PC-3 (cell line): ENCODE measurements around the gene TSPEAR.

ENCODE experiments used
- EZH2 ChIP-seq: fragments of 300-600 bp; sonication (generic); IDR thresholded peaks from one replicate; pipeline ENCODE4 v1.6.1; 2017; ENCODE audit warnings: antibody characterized with exemption, mild to moderate bottlenecking, low read length; ENCODE audit not compliant: unreplicated experiment
- EZH2phosphoT487 ChIP-seq: fragments of 300-600 bp; sonication (generic); IDR thresholded peaks from 2 replicates; pipeline ENCODE4 v1.6.1; 2018; ENCODE audit warnings: mild to moderate bottlenecking, antibody characterized with exemption, low read length, borderline replicate concordance
- TF ChIP-seq, protein P1 (sequence below): fragments of 300-600 bp; sonication (generic); conservative IDR thresholded peaks from 2 replicates; pipeline ENCODE4 v1.5.1; 2017; ENCODE audit warnings: antibody characterized with exemption, low read depth, mild to moderate bottlenecking, low read length

DNA sequence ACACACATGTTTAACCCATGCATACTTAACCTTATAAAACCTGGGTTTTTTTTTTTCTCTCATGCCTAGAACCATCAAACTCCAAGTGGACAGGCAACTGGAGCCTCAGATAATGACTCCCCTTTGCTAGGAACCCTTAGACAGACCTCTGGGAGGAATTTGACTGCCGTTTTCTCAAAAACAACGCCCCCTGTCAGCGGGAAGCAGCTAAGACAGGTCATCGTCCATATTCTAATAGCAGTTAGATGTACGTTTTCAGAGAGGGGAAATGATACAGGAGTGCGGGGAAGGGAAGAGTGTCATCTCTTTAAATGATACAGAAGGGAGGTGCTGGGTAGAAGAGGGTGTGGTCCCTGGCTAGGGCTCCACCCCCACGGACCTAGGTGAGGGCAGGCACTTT is 221.4 kb downstream of the TSPEAR start:
- TF ChIP-seq, protein P1, sequence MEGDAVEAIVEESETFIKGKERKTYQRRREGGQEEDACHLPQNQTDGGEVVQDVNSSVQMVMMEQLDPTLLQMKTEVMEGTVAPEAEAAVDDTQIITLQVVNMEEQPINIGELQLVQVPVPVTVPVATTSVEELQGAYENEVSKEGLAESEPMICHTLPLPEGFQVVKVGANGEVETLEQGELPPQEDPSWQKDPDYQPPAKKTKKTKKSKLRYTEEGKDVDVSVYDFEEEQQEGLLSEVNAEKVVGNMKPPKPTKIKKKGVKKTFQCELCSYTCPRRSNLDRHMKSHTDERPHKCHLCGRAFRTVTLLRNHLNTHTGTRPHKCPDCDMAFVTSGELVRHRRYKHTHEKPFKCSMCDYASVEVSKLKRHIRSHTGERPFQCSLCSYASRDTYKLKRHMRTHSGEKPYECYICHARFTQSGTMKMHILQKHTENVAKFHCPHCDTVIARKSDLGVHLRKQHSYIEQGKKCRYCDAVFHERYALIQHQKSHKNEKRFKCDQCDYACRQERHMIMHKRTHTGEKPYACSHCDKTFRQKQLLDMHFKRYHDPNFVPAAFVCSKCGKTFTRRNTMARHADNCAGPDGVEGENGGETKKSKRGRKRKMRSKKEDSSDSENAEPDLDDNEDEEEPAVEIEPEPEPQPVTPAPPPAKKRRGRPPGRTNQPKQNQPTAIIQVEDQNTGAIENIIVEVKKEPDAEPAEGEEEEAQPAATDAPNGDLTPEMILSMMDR = peak; percentile 61
- TF ChIP-seq EZH2phosphoT487 (no peak), EZH2 (no peak)
